Nephron (organoid): Measurements from ENCODE around the gene DIP2C.

ENCODE experiments used
- H3K27ac Mint-ChIP-seq, 3 experiments: 2 replicates each; pipeline ENCODE4 v1.8.0; 2020; ENCODE audit warnings: mixed read lengths in 3 of 3, mild to moderate bottlenecking in 2 of 3, moderate library complexity in 1 of 3
- H3K27me3 Mint-ChIP-seq: 2 replicates; pipeline ENCODE4 v1.8.0; 2021; ENCODE audit warnings: low read depth, mild to moderate bottlenecking, moderate library complexity, mixed read lengths
- H3K36me3 Mint-ChIP-seq: 2 replicates; pipeline ENCODE4 v1.8.0; 2020; ENCODE audit warnings: low read depth, mixed read lengths
- H3K4me1 Mint-ChIP-seq: 2 replicates; pipeline ENCODE4 v1.8.0; 2020; ENCODE audit warnings: mixed read lengths
- H3K4me3 Mint-ChIP-seq, 3 experiments: 2 replicates each; pipeline ENCODE4 v1.8.0; 2020; ENCODE audit warnings: mild to moderate bottlenecking in 3 of 3, mixed read lengths in 3 of 3, moderate library complexity in 2 of 3
- H3K9me3 Mint-ChIP-seq: 2 replicates; pipeline ENCODE4 v1.8.0; 2020; ENCODE audit warnings: mixed read lengths
- TF ChIP-seq, protein P1 (sequence below), 3 experiments: fragments of 200-600 bp; sonication (generic); IDR thresholded peaks; one replicate each; pipeline ENCODE4 v1.5.0; 2021; ENCODE audit warnings: antibody characterized with exemption in 3 of 3; ENCODE audit not compliant: unreplicated experiment in 3 of 3

The DIP2C gene

GRCh38 chr10:641149-642010 is 48.1 kb downstream of the DIP2C start:
- H3K9me3 Mint-ChIP-seq: peaks cover 6% of the 10 kb centered on the region
- no peak overlapping the region for H3K4me3 Mint-ChIP-seq
- no peak overlapping the region for H3K27ac Mint-ChIP-seq
- H3K4me1 Mint-ChIP-seq: peaks cover 14% of the 10 kb centered on the region
- H3K36me3 Mint-ChIP-seq: peaks cover 22% of the 10 kb centered on the region
- TF ChIP-seq, protein P1, sequence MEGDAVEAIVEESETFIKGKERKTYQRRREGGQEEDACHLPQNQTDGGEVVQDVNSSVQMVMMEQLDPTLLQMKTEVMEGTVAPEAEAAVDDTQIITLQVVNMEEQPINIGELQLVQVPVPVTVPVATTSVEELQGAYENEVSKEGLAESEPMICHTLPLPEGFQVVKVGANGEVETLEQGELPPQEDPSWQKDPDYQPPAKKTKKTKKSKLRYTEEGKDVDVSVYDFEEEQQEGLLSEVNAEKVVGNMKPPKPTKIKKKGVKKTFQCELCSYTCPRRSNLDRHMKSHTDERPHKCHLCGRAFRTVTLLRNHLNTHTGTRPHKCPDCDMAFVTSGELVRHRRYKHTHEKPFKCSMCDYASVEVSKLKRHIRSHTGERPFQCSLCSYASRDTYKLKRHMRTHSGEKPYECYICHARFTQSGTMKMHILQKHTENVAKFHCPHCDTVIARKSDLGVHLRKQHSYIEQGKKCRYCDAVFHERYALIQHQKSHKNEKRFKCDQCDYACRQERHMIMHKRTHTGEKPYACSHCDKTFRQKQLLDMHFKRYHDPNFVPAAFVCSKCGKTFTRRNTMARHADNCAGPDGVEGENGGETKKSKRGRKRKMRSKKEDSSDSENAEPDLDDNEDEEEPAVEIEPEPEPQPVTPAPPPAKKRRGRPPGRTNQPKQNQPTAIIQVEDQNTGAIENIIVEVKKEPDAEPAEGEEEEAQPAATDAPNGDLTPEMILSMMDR (IDR thresholded peaks at IDR 0.05; ENCODE audit: unreplicated experiment in 3 of 3): no peak
- H3K27me3 Mint-ChIP-seq: no peaks in the 10 kb centered on the region

DNA sequence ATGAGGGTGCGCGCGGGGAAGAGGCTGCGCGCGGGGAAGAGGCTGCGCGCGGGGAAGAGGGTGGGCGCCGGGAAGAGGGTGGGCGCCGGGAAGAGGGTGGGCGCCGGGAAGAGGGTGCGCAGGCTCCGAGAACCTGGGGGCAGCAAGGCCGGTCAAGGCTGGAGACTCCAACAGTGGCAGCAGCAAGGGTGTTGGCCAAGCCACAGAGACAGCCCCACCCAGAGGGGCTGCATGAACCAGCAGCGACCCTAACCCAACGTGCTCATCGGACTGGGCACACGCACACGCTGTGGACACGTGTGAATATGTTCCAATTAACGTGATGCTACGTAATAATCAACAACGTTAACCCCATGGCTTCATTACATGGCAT is 48.8 kb downstream of the DIP2C start:
- TF ChIP-seq, protein P1 (IDR thresholded peaks at IDR 0.05; ENCODE audit: unreplicated experiment in 3 of 3): no peak
- Mint-ChIP-seq H3K27me3 (no peaks in the 10 kb centered on the region), H3K4me3 (no peak overlapping the region), H3K4me1 (peaks cover 14% of the 10 kb centered on the region), H3K36me3 (peaks cover 20% of the 10 kb centered on the region), H3K27ac (no peak overlapping the region), H3K9me3 (peaks cover 6% of the 10 kb centered on the region)

- peaks cover 15% of the 10 kb centered on the region for H3K36me3 Mint-ChIP-seq
- no peak overlapping the region for H3K27ac Mint-ChIP-seq
- TF ChIP-seq, protein P1 (IDR thresholded peaks at IDR 0.05; ENCODE audit: unreplicated experiment in 3 of 3): no peak
- H3K27me3 Mint-ChIP-seq: no peaks in the 10 kb centered on the region
- peaks cover 6% of the 10 kb centered on the region for H3K9me3 Mint-ChIP-seq
- peaks cover 14% of the 10 kb centered on the region for H3K4me1 Mint-ChIP-seq
- H3K4me3 Mint-ChIP-seq: no peak overlapping the region
These were observed 49.5 kb downstream of the DIP2C start for GRCh38 chr10:639751-640672.

DNA sequence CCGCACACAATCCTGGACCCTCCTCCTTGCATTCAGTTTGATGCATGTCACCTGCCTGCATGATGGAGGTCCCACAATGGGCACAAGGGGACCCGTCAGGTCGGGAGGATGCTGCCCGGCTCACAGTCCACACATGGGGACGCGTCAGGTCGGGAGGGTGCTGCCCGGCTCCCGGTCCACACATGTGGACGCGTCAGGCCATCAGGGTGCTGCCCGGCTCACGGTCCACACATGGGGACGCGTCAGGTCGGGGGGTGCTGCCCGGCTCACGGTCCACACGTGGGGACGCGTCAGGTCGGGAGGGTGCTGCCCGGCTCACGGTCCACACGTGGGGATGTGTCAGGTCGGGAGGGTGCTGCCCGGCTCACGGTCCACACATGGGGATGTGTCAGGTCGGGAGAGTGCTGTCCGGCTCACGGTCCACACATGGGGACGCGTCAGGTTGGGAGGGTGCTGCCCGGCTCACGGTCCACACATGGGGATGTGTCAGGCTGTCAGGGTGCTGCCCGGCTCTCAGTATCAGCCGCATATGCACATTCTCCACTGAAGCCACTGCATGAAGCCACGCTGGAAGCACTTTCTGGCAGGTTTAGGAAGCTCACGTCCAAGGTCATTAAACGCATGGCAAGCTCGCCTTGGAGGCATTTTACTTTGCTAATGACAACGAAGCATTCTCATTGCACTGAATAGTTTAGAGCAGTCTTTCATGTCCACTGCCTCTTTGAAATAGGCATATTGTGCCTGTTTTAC is 50.3 kb downstream of the DIP2C start:
- H3K36me3 Mint-ChIP-seq: peaks cover 7% of the 10 kb centered on the region
- H3K27ac Mint-ChIP-seq: no peak overlapping the region
- no peaks in the 10 kb centered on the region for H3K9me3 Mint-ChIP-seq
- H3K27me3 Mint-ChIP-seq: no peaks in the 10 kb centered on the region
- H3K4me1 Mint-ChIP-seq: peaks cover 22% of the 10 kb centered on the region
- no peak overlapping the region for H3K4me3 Mint-ChIP-seq
- TF ChIP-seq, protein P1 (IDR thresholded peaks at IDR 0.05; ENCODE audit: unreplicated experiment in 3 of 3): no peak

GRCh38 chr10:637771-638195 is 51.7 kb downstream of the DIP2C start:
- TF ChIP-seq, protein P1 (IDR thresholded peaks at IDR 0.05; ENCODE audit: unreplicated experiment in 3 of 3): no peak
- H3K27me3 Mint-ChIP-seq: no peaks in the 10 kb centered on the region
- peaks cover 32% of the 10 kb centered on the region for H3K4me1 Mint-ChIP-seq
- H3K9me3 Mint-ChIP-seq: no peaks in the 10 kb centered on the region
- H3K27ac Mint-ChIP-seq: peak overlapping the region in 1 of 3 experiments; percentile 42
- peaks cover 3% of the 10 kb centered on the region for H3K36me3 Mint-ChIP-seq
- no peak overlapping the region for H3K4me3 Mint-ChIP-seq
